Liver (tissue), 9 donors: ENCODE results near the gene LARGE1. TPM values are rescaled to one million over a fixed set of nuclear protein-coding genes. Genes with fewer than 3 reads are reported as not detected.

Source experiments
- DNase-seq: peaks from one replicate; pipeline ENCODE4 v3.0.0-alpha.2; 2017; ENCODE audit warnings: low spot score
- H3K27ac ChIP-seq, 2 donors: one replicate each; pipeline ENCODE4 v1.7.0; 2013; ENCODE audit warnings: inconsistent platforms in 2 of 2, low read length in 2 of 2, control low read depth in 1 of 2, low read depth in 1 of 2, mild to moderate bottlenecking in 1 of 2
- H3K27me3 ChIP-seq, 4 donors: one replicate each; pipeline versions ENCODE4 v1.6.1 to v1.7.0; 2013; ENCODE audit warnings: low read length in 3 of 4, inconsistent platforms in 1 of 4, mild to moderate bottlenecking in 1 of 4, moderate library complexity in 1 of 4; ENCODE audit not compliant: control insufficient read depth in 4 of 4, insufficient read depth in 4 of 4
- H3K36me3 ChIP-seq, 4 donors: one replicate each; pipeline versions ENCODE4 v1.6.1 to v1.7.0; 2013; ENCODE audit warnings: low read length in 3 of 4, mild to moderate bottlenecking in 3 of 4, low read depth in 1 of 4, moderate library complexity in 1 of 4; ENCODE audit not compliant: control insufficient read depth in 4 of 4, insufficient read depth in 3 of 4
- H3K4me1 ChIP-seq, 4 donors: one replicate each; pipeline versions ENCODE4 v1.6.1 to v1.7.0; 2013; ENCODE audit warnings: low read length in 3 of 4, mild to moderate bottlenecking in 3 of 4, moderate library complexity in 1 of 4; ENCODE audit not compliant: control insufficient read depth in 4 of 4, insufficient read depth in 4 of 4
- H3K4me3 ChIP-seq, 3 donors: one replicate each; pipeline versions ENCODE4 v1.6.1 to v1.7.0; 2013; ENCODE audit warnings: low read length in 3 of 3, control low read depth in 1 of 3, low read depth in 1 of 3, mild to moderate bottlenecking in 1 of 3
- H3K9ac ChIP-seq, 2 donors: one replicate each; pipeline ENCODE4 v1.7.0; 2013; ENCODE audit warnings: low read length in 2 of 2, mild to moderate bottlenecking in 2 of 2, moderate library complexity in 2 of 2, control low read depth in 1 of 2, low read depth in 1 of 2
- H3K9me3 ChIP-seq, 4 donors: one replicate each; pipeline versions ENCODE4 v1.6.1 to v1.7.0; 2013; ENCODE audit warnings: low read length in 3 of 4; ENCODE audit not compliant: control insufficient read depth in 4 of 4
- ATF3 ChIP-seq: IDR thresholded peaks from 2 replicates; pipeline ENCODE4 v1.6.1; 2016; ENCODE audit warnings: antibody characterized with exemption
- CTCF ChIP-seq: fragments of 150-350 bp; IDR thresholded peaks from 2 replicates; pipeline ENCODE4 v1.5.1; 2017; ENCODE audit warnings: improper control_type of control experiment, low read depth, low read length; ENCODE audit not compliant: missing input control
- EGR1 ChIP-seq, 2 donors: IDR thresholded peaks; 2 replicates each; pipeline ENCODE4 v1.6.1; 2016 to 2018; ENCODE audit warnings: antibody characterized with exemption in 2 of 2, low read depth in 2 of 2
- FOXA1 ChIP-seq: IDR thresholded peaks from 2 replicates; pipeline ENCODE4 v1.6.1; 2016; ENCODE audit warnings: antibody characterized with exemption
- FOXA2 ChIP-seq: IDR thresholded peaks from 2 replicates; pipeline ENCODE4 v1.6.1; 2016; ENCODE audit warnings: antibody characterized with exemption
- GABPA ChIP-seq, 2 donors: IDR thresholded peaks in 1 of 2; conservative IDR thresholded peaks in 1 of 2; 2 replicates each; pipeline ENCODE4 v1.6.1; 2016; ENCODE audit warnings: antibody characterized with exemption in 2 of 2, mild to moderate bottlenecking in 1 of 2, moderate library complexity in 1 of 2
- HNF4A ChIP-seq, 2 donors: conservative IDR thresholded peaks; 2 replicates each; pipeline ENCODE4 v1.6.1; 2016; ENCODE audit warnings: antibody characterized with exemption in 2 of 2, mild to moderate bottlenecking in 2 of 2
- JUND ChIP-seq, 2 donors: IDR thresholded peaks; 2 replicates each; pipeline ENCODE4 v1.6.1; 2016; ENCODE audit warnings: antibody characterized with exemption in 2 of 2
- MAX ChIP-seq: IDR thresholded peaks from 2 replicates; pipeline ENCODE4 v1.6.1; 2016; ENCODE audit warnings: antibody characterized with exemption
- NR2F2 ChIP-seq: IDR thresholded peaks from 2 replicates; pipeline ENCODE4 v1.6.1; 2016; ENCODE audit warnings: antibody characterized with exemption
- RAD21 ChIP-seq, 2 donors: IDR thresholded peaks; 2 replicates each; pipeline ENCODE4 v1.6.1; 2016; ENCODE audit warnings: antibody characterized with exemption in 2 of 2, mild to moderate bottlenecking in 2 of 2
- REST ChIP-seq: IDR thresholded peaks from 2 replicates; pipeline ENCODE4 v1.6.1; 2016; ENCODE audit warnings: antibody characterized with exemption, mild to moderate bottlenecking
- TAF1 ChIP-seq: conservative IDR thresholded peaks from 2 replicates; pipeline ENCODE4 v1.6.1; 2016; ENCODE audit warnings: antibody characterized with exemption, mild to moderate bottlenecking
- YY1 ChIP-seq: IDR thresholded peaks from 2 replicates; pipeline ENCODE4 v1.6.1; 2016; ENCODE audit warnings: antibody characterized with exemption, mild to moderate bottlenecking
- ZBTB33 ChIP-seq: IDR thresholded peaks from 2 replicates; pipeline ENCODE4 v1.6.1; 2016; ENCODE audit warnings: antibody characterized with exemption
- WGBS: extraction: QIAGEN DNeasy Blood & Tissue Kit; methylation state at CpG from one replicate; pipeline ENCODE4 v1.1.7; 2013; 5-methylcytosine and 5-hydroxymethylcytosine counted together
- polyA plus RNA-seq, 2 donors: library from polyadenylated mRNA; stranded (reverse) in 1 of 2; unstranded in 1 of 2; fragments of 200-250 nt in 1 of 2; fragments of >200 nt in 1 of 2; fragmentation: Nextera tagmentation in 1 of 2; extraction: Ambion mirVana in 1 of 2; gene quantifications; one replicate each; pipeline versions ENCODE4 v1.2.1 to v1.2.3, GENCODE V29; 2013 to 2015
- total RNA-seq, 2 donors: library from RNA; depleted of rRNA; stranded (reverse); fragments of >200 nt; gene quantifications; one replicate each; pipeline ENCODE4 v1.2.3, GENCODE V29; 2014
- donor health status: healthy.
- donor health status: healthy.
- donor health status: healthy.
- donor health status: healthy.
- donor health status: healthy.

Gene LARGE1
- total and polyA plus RNA-seq, 4 donors, result 2.3 to 14.1 (median 5.7) TPM

GRCh38 chr22:33635766-33636165 is 284.5 kb downstream of the LARGE1 start:
- WGBS, result 50% methylated on average over 2 of the region's 2 CpGs
- DNase-seq, result no peak
- Histone ChIP-seq H3K27ac (no peak overlapping the region), H3K36me3 (peaks cover 0 to 2% (median under 1%) of the 10 kb centered on the region in 4 donors), H3K4me3 (no peak overlapping the region), H3K4me1 (no peaks in the 10 kb centered on the region), H3K27me3 (no peaks in the 10 kb centered on the region), H3K9me3 (no peaks in the 10 kb centered on the region), H3K9ac (no peak overlapping the region)
- no peak for TF ChIP-seq ATF3
- no peak for TF ChIP-seq NR2F2
- no peak for TF ChIP-seq MAX
- TF ChIP-seq CTCF, result no peak
- no peak for TF ChIP-seq HNF4A (conservative IDR thresholded peaks at IDR 0.05)
- TF ChIP-seq RAD21 (IDR thresholded peaks at IDR 0.05), result no peak
- TF ChIP-seq GABPA (IDR thresholded peaks at IDR 0.05 in 1 of 2, conservative IDR thresholded peaks at IDR 0.05 in 1 of 2), result no peak
- no peak for TF ChIP-seq EGR1 (IDR thresholded peaks at IDR 0.05; ENCODE audit: low read depth in 2 of 2)
- TF ChIP-seq YY1, result no peak
- no peak for TF ChIP-seq TAF1
- no peak for TF ChIP-seq REST
- TF ChIP-seq ZBTB33, result no peak
- TF ChIP-seq FOXA2, result no peak
- TF ChIP-seq JUND (IDR thresholded peaks at IDR 0.05), result no peak

GRCh38 chr22:33631777-33632176 is 288.5 kb downstream of the LARGE1 start:
- Histone ChIP-seq H3K9me3 (no peaks in the 10 kb centered on the region), H3K36me3 (peaks cover 0 to 2% (median under 1%) of the 10 kb centered on the region in 4 donors), H3K4me3 (no peak overlapping the region), H3K27ac (no peak overlapping the region), H3K4me1 (no peaks in the 10 kb centered on the region), H3K27me3 (no peaks in the 10 kb centered on the region), H3K9ac (no peak overlapping the region)
- WGBS, result 94% methylated on average over 9 of the region's 9 CpGs
- DNase-seq, result no peak
- no peak for TF ChIP-seq REST
- no peak for TF ChIP-seq ATF3
- TF ChIP-seq JUND (IDR thresholded peaks at IDR 0.05), result no peak
- no peak for TF ChIP-seq FOXA1
- no peak for TF ChIP-seq NR2F2
- TF ChIP-seq ZBTB33, result no peak
- no peak for TF ChIP-seq FOXA2
- TF ChIP-seq CTCF, result no peak
